ENCODE measurements around the gene IGFBP3. TPM values are rescaled to one million over a fixed set of nuclear protein-coding genes. Genes with fewer than 3 reads are reported as not detected.

IGFBP3 gene
- total and polyA plus RNA-seq, 2 of the 13 experiments (the other 11 are each of a cell fraction or from before 2014, with no cell fraction given) = 57.5 TPM; not detected in 1

- TF ChIP-seq ZSCAN9 (CRISPR knock-in tag; IDR thresholded peaks at IDR 0.05; ENCODE audit: borderline replicate concordance) (0 out of 2 replicates have a peak, but pooled peaks have one; percentile 6), KDM1A (CRISPR knock-in tag; IDR thresholded peaks at IDR 0.05) (no peak), ZNF629 (CRISPR knock-in tag; conservative IDR thresholded peaks at IDR 0.05) (peak; percentile 43; the same call in 1 of the 2 replicates), ZNF597 (CRISPR knock-in tag; IDR thresholded peaks at IDR 0.05) (no peak), RELA (CRISPR knock-in tag; IDR thresholded peaks at IDR 0.05) (no peak), ZNF317 (CRISPR knock-in tag; IDR thresholded peaks at IDR 0.05) (no peak), NFE2L2 (IDR thresholded peaks at IDR 0.05; ENCODE audit: low read length) (no peak), HNRNPH1 (optimal IDR thresholded peaks at IDR 0.05; ENCODE audit: low read depth, low read length) (no peak), IRF2 (CRISPR knock-in tag; IDR thresholded peaks at IDR 0.05) (no peak; the same call in 1 of the 2 replicates), ZNF446 (CRISPR knock-in tag; IDR thresholded peaks at IDR 0.05) (peak; percentile 70; the same call in 1 of the 2 replicates), RNF2 (conservative IDR thresholded peaks at IDR 0.05; ENCODE audit: low read depth) (no peak), ZNF253 (CRISPR knock-in tag; IDR thresholded peaks at IDR 0.05; ENCODE audit: borderline replicate concordance) (no peak; the same call in 1 of the 2 replicates), ARID2 (CRISPR knock-in tag; IDR thresholded peaks at IDR 0.05; ENCODE audit: borderline replicate concordance) (no peak; the same call in 1 of the 2 replicates), KAT7 (CRISPR knock-in tag; IDR thresholded peaks at IDR 0.05; ENCODE audit: borderline replicate concordance) (no peak), ARID4A (CRISPR knock-in tag; IDR thresholded peaks at IDR 0.05; ENCODE audit: borderline replicate concordance) (no peak), PHF20 (CRISPR knock-in tag; IDR thresholded peaks at IDR 0.05) (no peak), ZNF768 (CRISPR knock-in tag; IDR thresholded peaks at IDR 0.05) (no peak), HNF1B (CRISPR knock-in tag; IDR thresholded peaks at IDR 0.05) (peak; percentile 18; the same call in 1 of the 2 replicates), HIC2 (CRISPR knock-in tag; IDR thresholded peaks at IDR 0.05; ENCODE audit: low read depth) (no peak), SUZ12 (IDR thresholded peaks at IDR 0.05; ENCODE audit: low read depth, low read length) (no peak)
Measured at GRCh38 chr7:45891462-45892402, 29.3 kb downstream of the IGFBP3 start (continued).

All from HepG2 (cell line).